Inferior parietal cortex (tissue), 1 donor: ENCODE data around the gene UMODL1.

Source experiments
- DNase-seq: peaks from one replicate; pipeline ENCODE4 v3.0.0-alpha.2; 2016; ENCODE audit errors: extremely low spot score

The UMODL1 gene, protein sequence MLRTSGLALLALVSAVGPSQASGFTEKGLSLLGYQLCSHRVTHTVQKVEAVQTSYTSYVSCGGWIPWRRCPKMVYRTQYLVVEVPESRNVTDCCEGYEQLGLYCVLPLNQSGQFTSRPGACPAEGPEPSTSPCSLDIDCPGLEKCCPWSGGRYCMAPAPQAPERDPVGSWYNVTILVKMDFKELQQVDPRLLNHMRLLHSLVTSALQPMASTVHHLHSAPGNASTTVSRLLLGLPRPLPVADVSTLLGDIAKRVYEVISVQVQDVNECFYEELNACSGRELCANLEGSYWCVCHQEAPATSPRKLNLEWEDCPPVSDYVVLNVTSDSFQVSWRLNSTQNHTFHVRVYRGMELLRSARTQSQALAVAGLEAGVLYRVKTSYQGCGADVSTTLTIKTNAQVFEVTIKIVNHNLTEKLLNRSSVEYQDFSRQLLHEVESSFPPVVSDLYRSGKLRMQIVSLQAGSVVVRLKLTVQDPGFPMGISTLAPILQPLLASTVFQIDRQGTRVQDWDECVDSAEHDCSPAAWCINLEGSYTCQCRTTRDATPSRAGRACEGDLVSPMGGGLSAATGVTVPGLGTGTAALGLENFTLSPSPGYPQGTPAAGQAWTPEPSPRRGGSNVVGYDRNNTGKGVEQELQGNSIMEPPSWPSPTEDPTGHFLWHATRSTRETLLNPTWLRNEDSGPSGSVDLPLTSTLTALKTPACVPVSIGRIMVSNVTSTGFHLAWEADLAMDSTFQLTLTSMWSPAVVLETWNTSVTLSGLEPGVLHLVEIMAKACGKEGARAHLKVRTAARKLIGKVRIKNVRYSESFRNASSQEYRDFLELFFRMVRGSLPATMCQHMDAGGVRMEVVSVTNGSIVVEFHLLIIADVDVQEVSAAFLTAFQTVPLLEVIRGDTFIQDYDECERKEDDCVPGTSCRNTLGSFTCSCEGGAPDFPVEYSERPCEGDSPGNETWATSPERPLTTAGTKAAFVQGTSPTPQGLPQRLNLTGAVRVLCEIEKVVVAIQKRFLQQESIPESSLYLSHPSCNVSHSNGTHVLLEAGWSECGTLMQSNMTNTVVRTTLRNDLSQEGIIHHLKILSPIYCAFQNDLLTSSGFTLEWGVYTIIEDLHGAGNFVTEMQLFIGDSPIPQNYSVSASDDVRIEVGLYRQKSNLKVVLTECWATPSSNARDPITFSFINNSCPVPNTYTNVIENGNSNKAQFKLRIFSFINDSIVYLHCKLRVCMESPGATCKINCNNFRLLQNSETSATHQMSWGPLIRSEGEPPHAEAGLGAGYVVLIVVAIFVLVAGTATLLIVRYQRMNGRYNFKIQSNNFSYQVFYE

GRCh38 chr21:42071146-42071737 is at the start of gene UMODL1:
Gene UMODL1, plus strand, starts transcription at chr21:42071317. Its CDS starts 0 bp downstream, at chr21:42071317.
- DNase-seq = no peak

DNA sequence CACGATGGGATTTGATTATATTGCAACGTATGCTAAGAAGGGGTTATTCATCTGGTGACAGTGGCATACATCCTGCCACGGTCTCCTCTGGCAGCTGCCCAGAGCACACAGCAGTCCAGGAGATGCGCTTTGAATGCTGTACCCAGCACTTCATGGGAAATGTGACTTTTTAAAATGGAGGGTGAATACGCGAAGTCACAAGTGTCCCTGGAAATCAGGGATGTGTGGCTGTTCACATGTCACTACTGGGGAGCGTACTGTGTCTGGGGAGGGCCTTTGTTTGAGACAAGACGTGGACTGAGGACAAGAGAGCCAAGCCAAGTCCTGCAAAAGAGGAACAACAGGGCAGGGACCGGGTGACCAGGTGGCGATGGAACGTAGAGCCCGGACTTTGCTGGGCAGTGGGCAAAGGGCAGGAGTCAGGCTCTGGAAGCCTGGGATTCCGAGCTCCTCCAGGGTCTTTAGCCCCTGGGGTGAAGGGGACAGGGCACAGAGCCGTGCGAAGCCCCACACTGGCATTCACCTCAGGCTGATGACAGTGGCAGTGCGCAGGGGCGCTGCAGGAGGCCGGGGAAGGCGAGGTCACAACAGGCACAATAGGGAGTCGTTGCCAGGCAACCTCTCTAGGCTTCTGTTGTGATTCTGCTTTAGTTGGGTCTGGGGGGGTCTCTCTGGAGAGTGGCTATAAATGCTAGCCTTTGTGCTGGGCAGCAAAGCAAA is 49.6 kb upstream of the UMODL1 start:
- no peak for DNase-seq

DNA sequence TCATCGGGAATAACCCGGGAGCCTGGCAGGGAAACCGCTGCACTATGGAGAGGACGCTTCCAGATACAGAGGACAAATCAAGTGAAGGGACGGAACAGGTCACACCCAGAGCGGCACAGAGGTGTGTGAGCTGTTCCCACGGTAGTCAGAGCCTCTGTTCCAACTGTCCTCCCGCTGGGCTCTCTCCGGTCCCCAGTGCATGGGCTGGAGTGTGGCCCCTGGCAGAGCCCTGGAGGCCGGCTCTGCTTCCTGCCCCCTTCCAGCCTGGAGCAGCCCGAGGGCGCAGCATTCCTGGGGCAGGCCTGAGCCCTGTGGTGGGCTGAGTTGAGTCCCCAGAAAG is 49.1 kb upstream of the UMODL1 start:
- DNase-seq = no peak

DNA sequence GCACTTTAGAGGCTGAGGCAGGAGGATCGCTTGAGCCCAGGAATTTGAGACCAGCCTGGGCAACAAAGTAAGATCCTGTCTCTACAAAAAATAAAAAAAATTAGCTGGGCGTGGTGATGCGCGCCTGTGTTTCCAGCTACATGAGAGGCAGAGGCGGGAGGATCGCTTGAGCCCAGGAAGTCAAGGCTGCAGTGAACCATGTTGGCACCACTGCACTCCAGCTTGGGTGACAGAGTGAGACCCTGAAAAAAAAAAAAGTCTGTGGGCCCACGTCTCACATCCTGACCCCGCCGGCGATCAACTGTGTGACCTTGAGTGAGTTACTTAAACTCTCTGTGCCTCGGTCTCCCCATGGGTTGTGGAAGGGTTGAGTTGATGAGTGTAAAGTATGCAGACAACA is 48.2 kb upstream of the UMODL1 start:
- no peak for DNase-seq

DNA sequence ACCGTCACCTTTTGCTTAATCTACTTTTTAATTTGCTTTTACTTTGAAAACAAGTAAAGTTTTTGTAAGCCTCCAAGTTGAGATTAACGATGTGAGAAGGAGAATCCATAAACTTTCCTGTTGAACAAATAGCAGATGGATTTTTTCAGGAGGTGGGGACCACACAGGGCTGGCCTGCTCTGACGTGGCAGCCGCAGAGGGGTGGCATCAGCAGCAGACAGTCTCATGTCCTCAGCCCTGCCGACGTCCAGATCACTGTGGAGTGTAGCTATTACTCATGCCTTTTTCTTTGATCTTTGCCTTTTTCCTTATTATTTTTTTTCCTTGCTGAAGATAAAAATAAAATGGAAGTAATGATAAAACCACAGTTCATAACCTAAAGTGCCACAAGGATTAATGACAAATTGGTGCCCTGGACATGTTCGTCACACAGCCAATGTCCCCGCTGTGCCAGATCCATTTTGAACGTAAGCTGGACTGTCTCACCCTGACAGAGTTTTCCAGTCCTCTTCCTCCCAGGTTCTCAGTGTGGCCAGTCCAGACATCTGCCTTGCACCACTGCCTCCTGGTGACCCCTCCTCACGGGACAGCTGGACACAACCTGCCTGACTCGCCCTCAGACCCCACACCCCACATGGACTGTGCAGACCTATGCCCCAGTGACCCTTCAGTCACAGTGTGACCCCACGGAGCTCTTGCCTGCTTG is 45.6 kb upstream of the UMODL1 start:
- no peak for DNase-seq

GRCh38 chr21:42026082-42026435 is 45.1 kb upstream of the UMODL1 start:
- DNase-seq = no peak

DNA sequence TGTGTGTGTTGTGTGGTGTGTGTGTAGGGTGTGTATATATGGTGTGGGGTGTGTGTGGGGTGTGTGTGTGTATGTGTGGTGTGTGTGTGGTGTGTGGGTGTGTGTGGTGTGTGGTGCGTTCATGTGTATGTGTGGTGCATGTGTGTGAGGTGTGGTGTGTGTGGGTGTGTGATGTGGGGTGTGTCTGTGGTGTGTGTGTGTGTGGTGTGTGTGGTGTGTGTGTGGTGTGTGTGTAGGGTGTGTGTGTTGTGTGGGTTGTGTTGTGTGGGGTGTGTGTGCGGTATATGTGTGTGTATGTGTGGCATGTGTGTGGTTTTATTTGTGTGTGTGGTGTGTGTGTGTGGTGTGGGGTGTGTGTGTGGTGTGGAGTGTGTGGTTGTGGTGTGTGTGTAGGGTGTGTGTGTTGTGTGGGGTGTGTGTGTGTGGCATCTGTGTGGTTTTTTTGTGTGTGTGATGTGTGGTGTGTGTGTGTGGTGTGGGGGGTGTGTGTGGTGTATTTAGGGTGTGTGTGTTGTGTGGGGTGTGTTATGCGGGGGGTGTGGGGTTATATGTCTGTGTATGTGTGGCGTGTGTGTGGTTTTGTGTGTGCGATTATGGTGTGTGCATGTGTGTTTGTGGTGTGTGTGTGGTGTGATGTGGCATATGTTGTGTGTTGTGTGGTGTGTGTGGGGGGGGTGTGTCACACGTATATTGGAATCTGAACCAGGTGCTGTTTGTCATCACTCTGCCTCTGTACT is 43.9 kb upstream of the UMODL1 start:
- no peak for DNase-seq

DNA sequence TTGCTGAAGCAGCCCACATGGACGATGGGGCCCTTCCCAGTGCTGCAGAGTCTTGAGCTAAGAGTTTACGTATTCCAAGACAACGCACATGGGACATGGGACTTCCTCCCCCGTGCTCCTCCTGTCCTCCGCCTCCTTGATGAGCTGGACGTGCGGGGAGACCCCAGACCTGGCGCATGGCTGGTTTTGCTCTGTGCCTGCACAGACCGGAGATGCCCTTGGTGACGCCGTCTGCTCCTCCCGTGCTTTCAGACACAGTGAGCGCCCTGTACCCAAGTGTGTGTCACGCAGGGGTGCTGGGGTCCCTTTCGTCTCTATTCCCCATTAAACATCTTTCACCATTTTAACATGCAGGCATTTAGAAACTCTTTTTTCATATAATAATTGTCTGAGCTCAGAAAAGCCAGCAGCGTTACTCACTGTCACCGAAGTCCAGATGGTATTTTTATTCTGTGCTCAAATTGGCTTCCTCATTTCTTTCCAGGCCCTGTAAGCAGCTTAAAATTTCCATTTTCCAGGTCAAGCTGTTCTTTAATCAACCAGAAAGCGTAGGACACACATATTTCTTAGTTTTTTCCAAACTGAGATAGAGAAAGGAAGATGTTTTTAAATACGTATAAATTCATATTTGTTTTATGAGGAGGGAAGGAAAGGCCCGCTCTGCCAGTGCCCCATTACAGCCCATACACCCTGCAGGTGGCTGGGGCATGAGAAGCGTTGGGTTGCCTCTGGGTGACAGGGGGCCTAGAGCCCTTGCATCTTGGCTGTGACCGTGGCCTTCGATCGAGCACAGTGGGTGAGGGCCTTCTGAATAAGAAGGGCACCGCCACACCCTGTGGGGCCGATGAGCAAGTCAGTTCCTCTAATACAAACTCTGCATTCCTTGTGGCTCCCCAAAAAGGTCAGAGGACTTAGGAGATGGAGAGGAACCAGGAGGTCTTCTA is 43.0 kb upstream of the UMODL1 start:
- DNase-seq = peak; percentile 47

DNA sequence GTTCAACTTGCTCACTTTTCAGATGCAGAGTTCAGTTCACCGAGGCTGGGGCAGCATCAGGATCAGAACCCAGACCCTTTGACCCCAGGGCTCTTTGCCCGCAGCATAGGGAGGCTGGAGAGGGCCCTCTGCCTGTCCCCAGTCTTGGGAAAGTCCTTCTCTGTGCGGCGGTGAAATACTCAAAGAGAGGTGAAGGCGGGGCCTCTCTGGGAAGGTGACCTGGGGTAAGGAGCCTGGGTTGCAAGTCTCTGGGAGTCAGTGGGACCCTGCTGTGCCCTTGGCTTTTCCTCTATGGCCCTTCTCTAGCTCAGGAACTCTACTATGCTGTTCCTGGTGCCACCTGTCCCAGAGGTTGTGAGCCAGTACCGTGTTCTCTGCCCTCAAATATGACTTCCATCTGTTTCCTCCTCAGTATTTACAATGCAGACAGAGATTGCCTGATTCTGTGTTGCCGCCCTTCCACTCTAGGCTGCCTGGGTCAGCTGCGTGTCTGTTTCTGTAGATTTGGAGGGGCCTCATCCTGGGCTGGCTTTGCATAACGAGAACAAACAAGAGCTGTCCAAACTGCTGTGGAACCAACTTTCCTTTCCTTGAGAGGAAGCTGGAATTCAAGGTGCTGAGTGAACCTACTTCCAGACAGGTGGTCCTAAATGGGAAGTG is 42.2 kb upstream of the UMODL1 start:
- no peak for DNase-seq

DNA sequence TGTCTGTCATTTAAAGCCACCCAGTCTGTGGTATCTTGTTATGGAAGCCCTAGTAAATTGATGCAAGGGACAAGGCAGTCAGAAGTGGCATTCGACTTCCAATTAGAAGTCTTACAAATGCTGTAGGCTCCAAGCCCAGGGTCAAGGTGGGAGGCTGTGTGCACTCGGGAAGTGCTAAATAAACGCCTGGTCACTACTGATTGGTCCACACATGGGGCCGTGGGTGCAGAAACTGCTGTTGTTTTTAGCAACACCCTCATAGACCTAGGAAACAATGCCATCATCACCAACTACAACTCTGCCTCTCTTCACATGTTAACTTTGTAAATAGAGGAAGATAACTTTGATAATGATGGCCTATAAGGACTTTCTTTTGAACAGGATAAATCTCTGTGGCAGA is 40.8 kb upstream of the UMODL1 start:
- no peak for DNase-seq

DNA sequence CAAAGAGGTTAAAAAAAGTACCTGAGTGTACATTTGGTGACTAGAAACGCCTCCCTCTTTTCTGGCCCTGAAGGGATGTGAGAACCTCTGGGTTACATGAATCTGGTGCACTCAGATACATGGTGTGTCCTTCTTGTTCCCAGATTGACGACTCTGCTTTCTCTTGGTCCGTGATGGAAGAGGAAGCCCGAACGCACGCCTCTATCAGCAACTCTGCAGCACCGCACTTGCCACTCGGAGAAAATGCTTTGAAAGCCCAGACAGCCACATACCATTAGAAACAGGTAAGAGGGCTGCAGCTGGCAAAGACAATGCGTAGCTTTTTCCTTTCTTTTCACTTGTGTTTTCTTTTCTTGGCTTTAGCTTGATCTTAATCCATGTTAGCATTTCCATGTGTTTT is 39.9 kb upstream of the UMODL1 start:
- no peak for DNase-seq

- no peak for DNase-seq
Measured at GRCh38 chr21:42031816-42032215, 39.3 kb upstream of the UMODL1 start.

GRCh38 chr21:42032266-42032665 is 38.9 kb upstream of the UMODL1 start:
- no peak for DNase-seq

GRCh38 chr21:42032968-42033367 is 38.1 kb upstream of the UMODL1 start:
- no peak for DNase-seq

GRCh38 chr21:42036313-42036712 is 34.8 kb upstream of the UMODL1 start:
- DNase-seq = no peak

GRCh38 chr21:42037516-42037915 is 33.6 kb upstream of the UMODL1 start:
- no peak for DNase-seq

GRCh38 chr21:42037943-42038342 is 33.2 kb upstream of the UMODL1 start:
- DNase-seq = no peak

DNA sequence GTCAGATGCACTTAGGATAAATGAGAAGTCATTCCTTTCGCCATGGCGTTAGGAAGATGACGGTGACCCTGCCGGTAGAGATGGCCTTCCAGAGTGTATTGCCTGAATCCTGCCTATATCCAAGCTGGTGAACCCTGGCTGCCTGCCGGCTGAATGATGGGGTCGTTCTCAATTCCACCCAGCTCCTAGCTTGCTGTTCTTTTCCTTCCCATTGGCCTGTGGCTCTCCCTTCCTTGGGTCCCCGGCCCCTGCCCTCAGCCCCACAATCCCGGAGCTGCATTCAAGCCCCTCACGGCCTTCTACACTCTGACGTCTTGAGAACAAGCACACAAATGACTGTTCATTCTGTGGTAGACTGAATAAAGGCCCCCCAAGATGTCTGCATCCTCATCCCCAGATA is 32.7 kb upstream of the UMODL1 start:
- DNase-seq = no peak
